Adrenal gland (tissue), 12 donors: ENCODE measurements around the gene CEP72. TPM values are rescaled to one million over a fixed set of nuclear protein-coding genes. Genes with fewer than 3 reads are reported as not detected.

Experiments
- DNase-seq, 7 donors: peaks; one replicate each; pipeline ENCODE4 v3.0.0-alpha.2; 2019 to 2020
- H3K27ac ChIP-seq, 5 donors: fragments of 200-600 bp; sonication (generic) in 4 of 5; 1 replicate in 3 of 5; 2 replicates in 2 of 5; pipeline versions ENCODE4 v1.5.1 to v1.8.0; 2016 to 2020; ENCODE audit warnings: mild to moderate bottlenecking in 1 of 5
- H3K27me3 ChIP-seq: fragments of 200-600 bp; 2 replicates; pipeline ENCODE4 v1.8.0; 2021
- H3K36me3 ChIP-seq, 2 donors: fragments of 200-600 bp; replicated peaks in 1 of 2; 1 replicate in 1 of 2; 2 replicates in 1 of 2; pipeline versions ENCODE4 v1.5.1 to v1.8.0; 2018 to 2022
- H3K4me1 ChIP-seq, 2 donors: fragments of 200-600 bp; replicated peaks in 1 of 2; 1 replicate in 1 of 2; 2 replicates in 1 of 2; pipeline versions ENCODE4 v1.5.1 to v1.8.0; 2018 to 2021
- H3K4me3 ChIP-seq, 4 donors: fragments of 200-600 bp; sonication (generic) in 3 of 4; one replicate each; pipeline ENCODE4 v1.5.1; 2016 to 2018
- H3K9me3 ChIP-seq, 3 donors: fragments of 200-600 bp; sonication (generic) in 1 of 3; replicated peaks in 1 of 3; 1 replicate in 2 of 3; 2 replicates in 1 of 3; pipeline versions ENCODE4 v1.5.1 to v1.8.0; 2016 to 2021
- POLR2A ChIP-seq, 2 donors: fragments of 450-650 bp; IDR thresholded peaks; one replicate each; pipeline ENCODE4 v1.6.1; 2017; ENCODE audit warnings: antibody characterized with exemption in 2 of 2, mild to moderate bottlenecking in 2 of 2, moderate library complexity in 1 of 2
- WGBS, 4 donors: extraction: QIAGEN DNeasy Blood & Tissue Kit in 2 of 4; methylation state at CpG; one replicate each; pipeline versions ENCODE4 v1.1.5 to v1.1.7; 2013 to 2017; 5-methylcytosine and 5-hydroxymethylcytosine counted together
- intact Hi-C, 2 donors: fragments of 100-400 bp; cut with DNase I; formaldehyde crosslinking; loops; one replicate each; pipeline versions ENCODE4 v1.14.1 to v1.15.0; 2022 to 2023
- polyA plus RNA-seq, 3 donors: library from polyadenylated mRNA; stranded (reverse); fragments of 200-250 nt in 2 of 3; fragments of 350-450 nt in 1 of 3; fragmentation: Illumina TruSeq in 1 of 3; extraction: RNeasy Lipid Tissue Mini Kit (QIAGEN cat#74804) in 1 of 3; gene quantifications; one replicate each; pipeline ENCODE4 v1.2.3, GENCODE V29; 2013 to 2014
- total RNA-seq, 9 donors: library from RNA; depleted of rRNA in 4 of 9; stranded (reverse); fragments of >200 nt in 4 of 9; fragments of 120-200 nt in 1 of 9; fragmentation: NEBNext Ultra II Directional in 1 of 9; extraction: Animal tissue kit (Norgen Biotek cat#: 25700) in 1 of 9; gene quantifications; one replicate each; pipeline versions ENCODE4 v1.1.0 to v1.2.4, GENCODE V29; 2013 to 2023
- TF ChIP-seq, protein P1 (sequence below), 6 experiments: fragments of 450-650 bp in 4 of 6; fragments of 200-600 bp in 2 of 6; sonication (generic) in 1 of 6; IDR thresholded peaks; 1 replicate in 5 of 6; 2 replicates in 1 of 6; pipeline versions ENCODE4 v1.5.1 to v1.8.0; 2016 to 2021; ENCODE audit warnings: antibody characterized with exemption in 6 of 6, mild to moderate bottlenecking in 2 of 6, moderate library complexity in 1 of 6
- donor health status: healthy with polysubstance abuse.
- donor health status: Bipolar disorder and iron deficiency.
- donor health status: DM: yes; HTN: yes; CAD: no.
- donor health status: DM: no; HTN: no; CAD: no.
- donor health status: DM: no; HTN: no; CAD: no.
- donor health status: DM: yes; HTN: yes; CAD: no.

The CEP72 gene
- total and polyA plus RNA-seq, 12 donors: 0.36 to 7.8 (median 2.5) TPM

DNA sequence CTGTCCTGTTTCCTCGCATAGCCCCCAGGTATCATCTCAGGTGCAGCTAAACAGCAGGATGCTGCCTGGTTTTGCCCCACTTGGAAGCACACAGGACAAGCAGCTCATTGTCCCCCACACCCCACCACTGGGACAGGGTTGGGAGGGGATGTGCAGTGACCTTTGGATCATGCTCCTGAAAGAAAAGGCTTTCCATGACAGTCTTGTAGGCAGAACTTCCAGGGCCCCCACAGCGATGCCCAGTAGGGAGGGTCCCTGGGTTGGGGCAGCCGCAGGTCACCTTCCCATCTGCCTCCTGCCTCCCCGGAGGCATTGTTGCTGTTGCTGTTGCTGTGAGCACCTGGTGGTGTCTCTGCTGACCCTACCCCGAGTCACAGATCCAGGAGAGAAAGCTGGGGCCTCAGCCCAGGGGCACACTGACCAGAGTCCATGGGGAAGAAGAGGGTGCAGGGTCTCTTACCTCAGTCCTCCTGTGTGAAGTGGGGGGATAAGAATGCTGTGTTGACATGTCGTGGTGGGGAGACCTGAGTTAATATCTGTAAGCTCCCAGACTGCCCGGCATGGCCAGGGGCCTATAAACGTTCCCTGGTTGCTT lies 8.5 kb downstream of the CEP72 start:
- Histone ChIP-seq H3K4me3 (no peak overlapping the region), H3K27ac (no peak overlapping the region), H3K4me1 (no peaks in the 10 kb centered on the region), H3K36me3 (peaks cover 0 to 15% of the 10 kb centered on the region in 2 donors), H3K9me3 (no peaks in the 10 kb centered on the region), H3K27me3 (no peaks in the 10 kb centered on the region)
- intact Hi-C loops: no loop called here
- TF ChIP-seq POLR2A (IDR thresholded peaks at IDR 0.05): no peak
- TF ChIP-seq, protein P1, sequence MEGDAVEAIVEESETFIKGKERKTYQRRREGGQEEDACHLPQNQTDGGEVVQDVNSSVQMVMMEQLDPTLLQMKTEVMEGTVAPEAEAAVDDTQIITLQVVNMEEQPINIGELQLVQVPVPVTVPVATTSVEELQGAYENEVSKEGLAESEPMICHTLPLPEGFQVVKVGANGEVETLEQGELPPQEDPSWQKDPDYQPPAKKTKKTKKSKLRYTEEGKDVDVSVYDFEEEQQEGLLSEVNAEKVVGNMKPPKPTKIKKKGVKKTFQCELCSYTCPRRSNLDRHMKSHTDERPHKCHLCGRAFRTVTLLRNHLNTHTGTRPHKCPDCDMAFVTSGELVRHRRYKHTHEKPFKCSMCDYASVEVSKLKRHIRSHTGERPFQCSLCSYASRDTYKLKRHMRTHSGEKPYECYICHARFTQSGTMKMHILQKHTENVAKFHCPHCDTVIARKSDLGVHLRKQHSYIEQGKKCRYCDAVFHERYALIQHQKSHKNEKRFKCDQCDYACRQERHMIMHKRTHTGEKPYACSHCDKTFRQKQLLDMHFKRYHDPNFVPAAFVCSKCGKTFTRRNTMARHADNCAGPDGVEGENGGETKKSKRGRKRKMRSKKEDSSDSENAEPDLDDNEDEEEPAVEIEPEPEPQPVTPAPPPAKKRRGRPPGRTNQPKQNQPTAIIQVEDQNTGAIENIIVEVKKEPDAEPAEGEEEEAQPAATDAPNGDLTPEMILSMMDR (IDR thresholded peaks at IDR 0.05): no peak
- DNase-seq: peak in 1 of 7 donors; percentile 5
- WGBS, 4 donors: 93 to 96% (median 94%) methylated on average over 6 to 8 of the region's 8 CpGs

DNA sequence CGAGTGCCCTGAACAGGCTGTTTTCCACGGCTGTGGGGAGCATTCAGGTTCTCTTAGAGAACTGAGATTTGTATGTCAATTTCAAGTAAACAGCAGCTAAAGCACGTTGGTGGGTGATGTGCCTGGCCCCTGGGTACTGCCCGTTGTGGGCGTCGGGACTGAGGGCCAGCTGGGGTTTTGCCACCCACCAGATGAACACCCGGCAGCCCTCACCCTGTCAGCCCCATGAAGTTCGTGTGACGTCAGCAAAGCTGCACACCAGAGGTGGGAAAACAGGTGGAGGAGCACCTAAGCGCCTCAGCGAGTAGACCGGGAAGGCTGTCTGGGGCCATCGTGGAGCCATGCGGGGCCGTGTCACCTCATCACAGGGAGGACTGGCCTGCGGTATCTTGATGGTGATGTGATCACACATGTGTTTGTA lies 9.2 kb downstream of the CEP72 start:
- intact Hi-C loops: no loop called here
- H3K27me3 ChIP-seq: no peaks in the 10 kb centered on the region
- peaks cover 0 to 15% of the 10 kb centered on the region in 2 donors for H3K36me3 ChIP-seq
- DNase-seq: no peak
- H3K4me1 ChIP-seq: no peaks in the 10 kb centered on the region
- H3K4me3 ChIP-seq: no peak overlapping the region
- TF ChIP-seq, protein P1 (IDR thresholded peaks at IDR 0.05): no peak
- TF ChIP-seq POLR2A (IDR thresholded peaks at IDR 0.05): no peak
- H3K27ac ChIP-seq: no peak overlapping the region
- WGBS, 4 donors: 93 to 96% (median 94%) methylated on average over 11 to 16 of the region's 16 CpGs
- no peaks in the 10 kb centered on the region for H3K9me3 ChIP-seq

DNA sequence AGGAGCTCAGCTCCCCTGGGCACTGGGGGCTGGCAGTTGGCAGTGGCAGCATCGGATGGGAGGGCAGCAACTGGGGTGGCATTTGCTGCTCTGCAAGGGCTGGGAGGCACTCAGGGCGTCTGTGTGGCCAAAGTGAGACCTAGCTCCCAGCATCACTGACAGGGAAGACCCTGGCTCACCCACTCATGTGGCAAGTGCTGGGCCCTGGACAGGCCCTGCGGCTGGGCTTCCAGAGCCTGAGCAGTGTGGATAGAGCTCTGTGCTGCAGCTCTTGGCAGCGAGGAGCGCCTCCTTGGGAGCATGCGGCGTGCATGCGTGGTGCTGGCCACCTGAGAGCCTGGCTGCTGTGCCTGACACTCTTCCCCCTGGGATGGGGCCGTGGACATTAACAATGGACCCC lies 10.2 kb downstream of the CEP72 start:
- H3K27me3 ChIP-seq: no peaks in the 10 kb centered on the region
- no peak for DNase-seq
- TF ChIP-seq, protein P1 (IDR thresholded peaks at IDR 0.05): no peak
- TF ChIP-seq POLR2A (IDR thresholded peaks at IDR 0.05): no peak
- no peak overlapping the region for H3K4me3 ChIP-seq
- no peaks in the 10 kb centered on the region for H3K4me1 ChIP-seq
- no peaks in the 10 kb centered on the region for H3K9me3 ChIP-seq
- WGBS, 4 donors: 87 to 98% (median 94%) methylated on average over 9 of the region's 9 CpGs
- H3K27ac ChIP-seq: no peak overlapping the region
- H3K36me3 ChIP-seq: peaks cover 0 to 15% of the 10 kb centered on the region in 2 donors
- intact Hi-C loops: no loop called here

DNA sequence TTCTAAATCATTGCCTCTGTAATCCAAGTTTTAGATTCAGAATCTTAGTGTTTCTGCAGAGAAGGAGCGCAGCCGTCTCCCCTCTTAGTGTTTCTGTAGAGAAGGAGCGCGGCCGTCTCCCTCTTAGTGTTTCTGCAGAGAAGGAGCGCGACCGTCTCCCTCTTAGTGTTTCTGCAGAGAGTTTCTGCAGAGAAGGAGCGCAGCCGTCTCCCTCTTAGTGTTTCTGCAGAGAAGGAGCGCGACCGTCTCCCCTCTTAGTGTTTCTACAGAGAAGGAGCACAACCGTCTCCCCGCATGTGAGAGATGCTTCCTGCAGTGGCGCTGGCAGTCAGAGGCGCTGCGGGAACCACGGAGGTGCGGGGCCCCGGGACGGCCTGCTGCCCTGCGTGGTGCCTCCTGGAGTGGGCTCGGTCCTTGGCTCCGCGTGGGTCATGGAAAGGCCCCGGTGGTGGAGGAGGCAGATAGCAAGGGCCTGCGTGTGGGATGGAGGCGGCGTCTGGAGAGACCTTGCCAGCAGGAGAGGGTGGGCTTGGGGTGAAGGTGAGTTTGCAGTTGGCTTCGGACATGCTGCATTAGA lies 10.9 kb downstream of the CEP72 start:
- no peaks in the 10 kb centered on the region for H3K4me1 ChIP-seq
- H3K4me3 ChIP-seq: no peak overlapping the region
- H3K9me3 ChIP-seq: no peaks in the 10 kb centered on the region
- H3K27ac ChIP-seq: no peak overlapping the region
- no peaks in the 10 kb centered on the region for H3K27me3 ChIP-seq
- intact Hi-C loops: no loop called here
- DNase-seq: no peak
- 95 to 97% (median 96%) methylated on average over 30 to 31 of the region's 31 CpGs for WGBS, 4 donors
- peaks cover 0 to 15% of the 10 kb centered on the region in 2 donors for H3K36me3 ChIP-seq
- TF ChIP-seq POLR2A (IDR thresholded peaks at IDR 0.05): no peak
- TF ChIP-seq, protein P1 (IDR thresholded peaks at IDR 0.05): no peak
